ENCODE data around the gene SLC38A10. TPM values are rescaled to one million over a fixed set of nuclear protein-coding genes. Genes with fewer than 3 reads are reported as not detected.

The SLC38A10 gene
- polyA plus RNA-seq, 6 donors from 2014 or later: 44.0 to 82.0 (median 51.0) TPM

- Mint-ChIP-seq H3K36me3 (no peaks in the 10 kb centered on the region), H3K9me3 (no peaks in the 10 kb centered on the region), H3K4me1 (no peaks in the 10 kb centered on the region), H3K4me3 (no peak overlapping the region), H3K27ac (no peak overlapping the region), H3K27me3 (no peaks in the 10 kb centered on the region)
- DNase-seq: no peak
- ATAC-seq (ENCODE audit: low read depth in 2 of 2): no peak
Measured at GRCh38 chr17:81202318-81202717, 92.8 kb downstream of the SLC38A10 start.

DNA sequence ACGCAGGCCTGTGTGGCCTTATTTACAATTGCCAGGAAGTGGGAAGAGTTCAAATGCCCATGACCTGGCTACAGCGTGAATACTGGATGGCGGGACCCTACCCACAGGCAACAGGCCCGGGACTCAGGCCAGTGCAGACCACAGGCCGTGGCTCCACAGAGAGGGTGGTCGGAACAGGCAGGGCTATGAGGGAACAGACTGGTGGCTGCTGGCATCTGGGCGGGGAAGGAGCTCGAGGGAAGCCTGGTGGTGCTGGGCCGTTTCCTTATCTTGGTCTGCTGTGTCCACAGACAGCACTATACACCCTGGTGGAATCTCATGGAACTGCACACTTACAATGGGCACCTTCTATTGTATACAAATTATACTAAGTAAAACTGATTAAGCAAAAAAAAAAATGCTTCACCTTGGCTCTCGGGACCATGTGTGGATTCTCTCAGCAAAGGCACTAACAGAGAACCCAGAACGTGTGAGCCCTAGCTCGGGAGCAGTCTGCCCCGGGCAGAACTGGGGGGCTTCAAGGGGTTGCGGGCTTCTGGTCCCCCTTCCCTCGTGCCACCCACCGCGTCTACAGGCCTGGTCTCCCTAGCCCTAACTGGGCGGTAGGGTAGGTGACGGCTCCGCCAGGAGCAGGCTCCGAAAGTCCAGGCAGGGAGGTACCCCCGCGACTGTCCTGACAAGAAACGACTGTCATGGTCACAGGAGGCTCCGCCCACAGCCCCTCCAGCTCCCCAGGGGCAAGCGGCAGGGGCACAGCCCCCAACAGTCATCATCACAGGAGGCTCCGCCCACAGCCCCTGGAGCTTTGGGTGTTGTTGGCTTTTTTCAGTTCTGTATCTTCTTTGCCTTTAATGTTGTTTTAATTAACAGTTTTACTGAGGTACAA lies 94.2 kb downstream of the SLC38A10 start:
- DNase-seq (no peak), ATAC-seq (ENCODE audit: low read depth in 2 of 2) (peak; percentile 45 to 46)
- Mint-ChIP-seq H3K9me3 (no peaks in the 10 kb centered on the region), H3K27ac (no peak overlapping the region), H3K4me3 (no peak overlapping the region), H3K27me3 (no peaks in the 10 kb centered on the region), H3K36me3 (no peaks in the 10 kb centered on the region), H3K4me1 (no peaks in the 10 kb centered on the region)

DNA sequence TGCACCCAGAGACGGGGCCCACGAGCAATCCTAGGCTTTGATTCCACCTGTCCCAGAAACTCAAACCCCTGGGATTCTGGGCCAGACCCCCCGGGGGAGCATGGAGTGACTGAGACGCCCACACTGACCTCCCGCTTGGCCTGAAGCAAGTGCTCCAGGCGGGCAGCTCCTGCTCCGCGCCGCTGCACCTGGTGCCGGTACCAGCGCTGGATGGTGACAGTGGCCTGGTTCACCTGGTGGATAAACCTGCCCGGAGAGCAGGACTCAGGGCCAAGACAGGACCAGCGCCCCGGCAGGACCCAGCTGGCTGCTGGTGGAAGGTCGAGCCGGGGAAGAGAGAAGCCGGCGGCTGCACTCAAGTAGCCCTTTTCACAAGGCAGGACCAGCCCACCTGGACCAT lies 94.9 kb downstream of the SLC38A10 start:
- ATAC-seq (ENCODE audit: low read depth in 2 of 2): no peak
- Mint-ChIP-seq H3K4me1 (no peaks in the 10 kb centered on the region), H3K36me3 (no peaks in the 10 kb centered on the region), H3K27ac (no peak overlapping the region), H3K4me3 (no peak overlapping the region), H3K9me3 (no peaks in the 10 kb centered on the region), H3K27me3 (no peaks in the 10 kb centered on the region)
- DNase-seq: no peak

- no peak overlapping the region for H3K27ac Mint-ChIP-seq
- no peak for ATAC-seq (ENCODE audit: low read depth in 2 of 2)
- no peak overlapping the region for H3K4me3 Mint-ChIP-seq
- no peaks in the 10 kb centered on the region for H3K9me3 Mint-ChIP-seq
- H3K4me1 Mint-ChIP-seq: no peaks in the 10 kb centered on the region
- DNase-seq: no peak
- H3K36me3 Mint-ChIP-seq: no peaks in the 10 kb centered on the region
- no peaks in the 10 kb centered on the region for H3K27me3 Mint-ChIP-seq
Measured at GRCh38 chr17:81199482-81199830, 95.7 kb downstream of the SLC38A10 start.

DNA sequence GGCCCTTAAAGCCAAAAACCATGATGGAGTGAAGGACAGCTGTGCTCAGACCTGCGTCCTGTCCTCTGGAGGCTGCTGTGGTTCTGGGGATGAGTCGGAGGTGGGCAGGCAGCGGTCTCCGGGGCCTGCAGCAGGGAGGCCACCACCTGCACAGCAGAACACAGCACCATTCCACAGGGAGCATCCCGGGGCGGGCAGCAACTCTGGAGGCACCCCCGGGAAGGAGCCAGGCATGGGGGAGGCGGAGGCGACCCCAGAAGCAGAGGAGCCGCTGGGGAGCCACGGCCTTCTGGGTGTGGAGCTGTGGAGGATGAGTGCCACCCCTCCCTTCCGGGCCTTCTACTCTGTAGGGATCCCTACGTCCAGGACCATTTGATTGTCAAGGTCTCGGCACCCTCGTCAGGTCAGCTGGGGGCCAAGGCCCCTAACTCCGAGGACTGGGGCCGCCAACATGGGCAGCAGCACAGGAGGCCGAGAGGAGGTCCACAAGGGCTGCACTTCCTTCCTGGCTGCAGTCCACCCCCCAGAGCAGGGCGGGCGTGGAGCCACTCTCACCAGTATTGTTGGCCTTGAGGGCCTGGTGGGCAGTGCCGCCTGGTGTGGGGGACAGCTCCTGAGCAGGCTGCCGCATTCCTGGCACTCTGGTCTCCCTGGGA lies 96.2 kb downstream of the SLC38A10 start:
- H3K4me1 Mint-ChIP-seq: no peaks in the 10 kb centered on the region
- no peaks in the 10 kb centered on the region for H3K36me3 Mint-ChIP-seq
- no peaks in the 10 kb centered on the region for H3K9me3 Mint-ChIP-seq
- no peak overlapping the region for H3K27ac Mint-ChIP-seq
- no peaks in the 10 kb centered on the region for H3K27me3 Mint-ChIP-seq
- DNase-seq: no peak
- H3K4me3 Mint-ChIP-seq: no peak overlapping the region
- ATAC-seq (ENCODE audit: low read depth in 2 of 2): no peak

DNA sequence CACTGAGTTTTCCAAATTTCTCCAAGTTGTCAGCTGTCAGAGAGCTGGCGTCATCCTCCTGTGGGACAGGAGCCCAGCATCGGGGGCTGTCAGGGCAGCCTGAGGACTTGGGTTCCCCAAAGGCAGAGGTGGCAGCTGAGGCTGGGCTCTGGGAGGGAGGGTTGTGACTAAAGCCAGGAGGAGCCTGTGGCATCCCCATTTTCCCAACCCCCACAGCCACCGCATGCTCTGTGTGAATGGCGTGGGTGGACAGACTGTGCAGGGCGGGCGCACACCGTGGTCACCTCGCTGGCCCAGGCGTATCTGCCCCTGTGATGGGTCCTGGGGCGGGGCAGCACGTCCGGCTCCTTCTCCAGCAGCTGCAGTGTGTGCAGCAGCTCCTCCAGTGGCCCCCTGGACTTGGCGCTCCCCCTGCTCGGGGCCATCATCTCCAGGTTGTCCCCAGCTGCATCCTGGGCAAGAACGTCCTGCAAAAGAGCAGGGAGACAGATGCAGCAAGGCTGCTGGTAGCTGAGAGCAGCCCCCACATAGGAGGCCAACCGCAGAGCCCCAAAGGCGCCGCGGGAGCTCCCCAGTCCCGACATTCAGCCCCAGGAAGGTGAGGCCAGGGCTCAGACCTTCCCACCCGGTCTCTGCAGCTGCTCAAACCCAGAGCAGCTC lies 97.1 kb downstream of the SLC38A10 start:
- Mint-ChIP-seq H3K36me3 (no peaks in the 10 kb centered on the region), H3K9me3 (no peaks in the 10 kb centered on the region), H3K4me1 (no peaks in the 10 kb centered on the region), H3K4me3 (no peak overlapping the region), H3K27me3 (no peaks in the 10 kb centered on the region), H3K27ac (no peak overlapping the region)
- DNase-seq (no peak), ATAC-seq (ENCODE audit: low read depth in 2 of 2) (no peak)

- Mint-ChIP-seq H3K4me3 (no peak overlapping the region), H3K27me3 (no peaks in the 10 kb centered on the region), H3K9me3 (no peaks in the 10 kb centered on the region), H3K36me3 (no peaks in the 10 kb centered on the region), H3K27ac (no peak overlapping the region), H3K4me1 (no peaks in the 10 kb centered on the region)
- no peak for ATAC-seq (ENCODE audit: low read depth in 2 of 2)
- DNase-seq: no peak
Measured at GRCh38 chr17:81197409-81197795, 97.7 kb downstream of the SLC38A10 start.

DNA sequence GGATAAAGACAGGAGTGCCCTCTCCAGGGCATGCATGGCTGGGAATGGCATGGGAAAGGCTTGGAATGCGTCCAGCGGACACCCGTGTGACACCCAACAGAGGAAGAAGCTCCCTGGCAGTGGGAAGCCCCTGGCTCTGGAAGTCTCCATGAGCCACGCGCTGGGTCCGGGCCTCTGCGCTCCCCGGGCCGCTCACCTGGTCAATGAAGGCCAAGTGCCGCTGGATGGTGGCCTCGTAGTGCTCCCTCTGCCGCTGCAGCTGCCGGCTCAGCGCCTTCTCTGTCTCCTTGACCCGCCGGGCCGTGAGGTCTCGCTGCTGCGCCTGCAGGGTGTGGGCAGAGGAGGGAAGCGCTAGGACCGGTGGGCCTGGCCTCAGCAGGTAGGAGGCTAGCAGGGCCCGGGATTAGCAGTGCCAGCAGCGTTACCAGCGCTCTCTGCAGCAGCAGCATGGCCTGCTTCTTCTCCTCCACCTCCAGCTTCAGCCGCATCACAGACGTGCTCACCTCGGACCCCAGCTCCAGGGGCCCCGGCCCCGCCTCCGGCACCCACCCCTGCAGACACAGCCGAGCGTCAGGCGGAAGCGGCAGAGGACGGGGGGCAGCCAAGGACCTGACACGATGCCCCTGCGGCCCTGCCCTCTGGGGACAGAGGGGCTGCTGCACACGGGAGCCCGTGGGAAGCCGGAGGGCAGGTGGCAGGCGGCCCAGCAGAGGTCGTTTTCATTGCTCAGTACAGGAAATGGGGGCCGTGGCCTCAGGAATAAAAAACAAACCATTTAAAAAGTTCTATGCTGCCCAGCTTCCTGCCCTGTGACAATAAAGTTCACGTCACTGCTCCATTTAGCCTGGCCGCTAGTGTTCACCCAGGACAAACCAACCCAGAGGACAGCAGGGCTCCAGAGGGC lies 98.3 kb downstream of the SLC38A10 start:
- DNase-seq: no peak
- no peak overlapping the region for H3K4me3 Mint-ChIP-seq

GRCh38 chr17:81195941-81196495 lies 99.1 kb downstream of the SLC38A10 start:
- Mint-ChIP-seq H3K27ac (no peak overlapping the region), H3K36me3 (no peaks in the 10 kb centered on the region), H3K27me3 (no peaks in the 10 kb centered on the region), H3K4me3 (no peak overlapping the region), H3K9me3 (no peaks in the 10 kb centered on the region), H3K4me1 (no peaks in the 10 kb centered on the region)
- DNase-seq (no peak), ATAC-seq (ENCODE audit: low read depth in 2 of 2) (no peak)

More for the DNA sequence above, 98.3 kb downstream of the SLC38A10 start:
- H3K4me1 Mint-ChIP-seq: no peaks in the 10 kb centered on the region
- no peaks in the 10 kb centered on the region for H3K36me3 Mint-ChIP-seq
- no peak for ATAC-seq (ENCODE audit: low read depth in 2 of 2)
- no peaks in the 10 kb centered on the region for H3K27me3 Mint-ChIP-seq
- H3K27ac Mint-ChIP-seq: no peak overlapping the region
- no peaks in the 10 kb centered on the region for H3K9me3 Mint-ChIP-seq

Other genes starting within 250 kb of the SLC38A10 start
- gene PVALEF, start 129.8 kb downstream of the SLC38A10 start, polyA plus RNA-seq (ENCODE audit: low read depth in 6 of 6): not detected
- not detected for gene AATK, start 129.1 kb downstream of the SLC38A10 start, polyA plus RNA-seq (ENCODE audit: low read depth in 6 of 6)
- gene CEP131, start 72.3 kb downstream of the SLC38A10 start, polyA plus RNA-seq (ENCODE audit: low read depth in 6 of 6): 10 to 100 TPM in 1 of 6 donors, 1 to 10 TPM in 4, not detected in 1; 3.1 to 11.6 (median 4.0) TPM
- gene TEPSIN, start 56.3 kb downstream of the SLC38A10 start, polyA plus RNA-seq (ENCODE audit: low read depth in 6 of 6): 10 to 100 TPM in 1 of 6 donors, 1 to 10 TPM in 5; 4.5 to 16.8 (median 7.6) TPM
- gene NDUFAF8, start 56.0 kb downstream of the SLC38A10 start, polyA plus RNA-seq (ENCODE audit: low read depth in 6 of 6): 10 to 100 TPM; 53.3 to 88.4 (median 81.7) TPM
- gene BAHCC1, start 100.2 kb upstream of the SLC38A10 start, polyA plus RNA-seq (ENCODE audit: low read depth in 6 of 6): under 1 TPM in 1 of 6 donors, not detected in 5; 0.07 TPM
- gene ACTG1, start 217.5 kb upstream of the SLC38A10 start, polyA plus RNA-seq (ENCODE audit: low read depth in 6 of 6): 1,000 to 10,000 TPM in 1 of 6 donors, 100 to 1,000 TPM in 5; 664 to 1,094 (median 872) TPM
- gene FSCN2, start 233.1 kb upstream of the SLC38A10 start, polyA plus RNA-seq (ENCODE audit: low read depth in 6 of 6): under 1 TPM in 5 of 6 donors, not detected in 1; 0.17 to 0.59 (median 0.39) TPM

Measured in naive B cell (primary cell).